Measurements from ENCODE around the gene SLC2A11. TPM values are rescaled to one million over a fixed set of nuclear protein-coding genes. Genes with fewer than 3 reads are reported as not detected.
A peak's percentile ranks its signal among the peaks of the same experiment; 100 is the strongest.
"Not testable (repeated sequence)": the region's sequence is repeated elsewhere in the genome, so short reads cannot be mapped to it uniquely, and the experiment has no call there.

SLC2A11 gene
- total RNA-seq, 1 donor from 2014 or later, result 52.4 TPM

DNA sequence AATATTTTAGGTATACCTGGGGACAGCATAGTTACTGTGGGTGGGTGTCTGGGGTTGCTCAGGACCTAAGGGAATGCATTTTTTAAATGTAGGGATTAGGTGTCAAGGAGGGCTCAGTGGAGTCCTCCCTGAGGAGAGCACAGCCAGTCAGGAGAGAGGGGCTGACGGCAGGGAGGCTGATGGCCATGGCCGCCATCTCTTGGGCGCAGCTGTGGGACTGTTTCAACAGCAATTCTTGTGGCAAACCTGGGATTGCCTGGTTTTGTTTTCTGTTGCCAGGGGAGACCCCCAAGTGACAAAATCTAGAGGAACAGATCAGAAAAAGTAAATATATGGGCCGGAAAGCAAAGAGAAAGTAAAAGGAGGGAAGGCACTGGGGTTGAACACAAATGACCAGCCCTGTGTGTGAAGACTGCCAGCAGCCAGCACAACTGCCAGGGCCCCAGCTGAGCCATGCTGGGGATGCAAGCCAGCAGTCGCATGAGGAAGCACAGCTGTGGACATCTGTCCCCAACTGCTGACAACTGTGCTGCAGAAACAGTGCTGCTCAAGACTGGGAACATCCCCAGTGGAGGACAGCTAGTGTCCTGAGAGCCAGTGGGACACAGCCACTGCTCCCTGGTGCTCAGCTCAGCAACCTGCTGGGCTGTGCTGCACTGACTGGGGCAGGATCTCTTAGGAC lies 47.0 kb downstream of the SLC2A11 start:
- peak; percentile 83 for DNase-seq
- peaks cover 7% of the 10 kb centered on the region for H3K36me3 Mint-ChIP-seq (ENCODE audit: unreplicated experiment)
- H3K27ac Mint-ChIP-seq (ENCODE audit: unreplicated experiment), result peak overlapping the region; percentile 99
- H3K4me3 Mint-ChIP-seq (ENCODE audit: unreplicated experiment), result peak overlapping the region; percentile 82
- H3K9me3 Mint-ChIP-seq (ENCODE audit: unreplicated experiment), result peaks cover 24% of the 10 kb centered on the region
- TF ChIP-seq, protein P1, sequence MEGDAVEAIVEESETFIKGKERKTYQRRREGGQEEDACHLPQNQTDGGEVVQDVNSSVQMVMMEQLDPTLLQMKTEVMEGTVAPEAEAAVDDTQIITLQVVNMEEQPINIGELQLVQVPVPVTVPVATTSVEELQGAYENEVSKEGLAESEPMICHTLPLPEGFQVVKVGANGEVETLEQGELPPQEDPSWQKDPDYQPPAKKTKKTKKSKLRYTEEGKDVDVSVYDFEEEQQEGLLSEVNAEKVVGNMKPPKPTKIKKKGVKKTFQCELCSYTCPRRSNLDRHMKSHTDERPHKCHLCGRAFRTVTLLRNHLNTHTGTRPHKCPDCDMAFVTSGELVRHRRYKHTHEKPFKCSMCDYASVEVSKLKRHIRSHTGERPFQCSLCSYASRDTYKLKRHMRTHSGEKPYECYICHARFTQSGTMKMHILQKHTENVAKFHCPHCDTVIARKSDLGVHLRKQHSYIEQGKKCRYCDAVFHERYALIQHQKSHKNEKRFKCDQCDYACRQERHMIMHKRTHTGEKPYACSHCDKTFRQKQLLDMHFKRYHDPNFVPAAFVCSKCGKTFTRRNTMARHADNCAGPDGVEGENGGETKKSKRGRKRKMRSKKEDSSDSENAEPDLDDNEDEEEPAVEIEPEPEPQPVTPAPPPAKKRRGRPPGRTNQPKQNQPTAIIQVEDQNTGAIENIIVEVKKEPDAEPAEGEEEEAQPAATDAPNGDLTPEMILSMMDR (IDR thresholded peaks at IDR 0.05; ENCODE audit: partially characterized antibody, unreplicated experiment), result no peak
- peaks cover 23% of the 10 kb centered on the region for H3K27me3 Mint-ChIP-seq (ENCODE audit: unreplicated experiment)
- H3K4me1 Mint-ChIP-seq (ENCODE audit: low read depth, unreplicated experiment), result peaks cover 48% of the 10 kb centered on the region

DNA sequence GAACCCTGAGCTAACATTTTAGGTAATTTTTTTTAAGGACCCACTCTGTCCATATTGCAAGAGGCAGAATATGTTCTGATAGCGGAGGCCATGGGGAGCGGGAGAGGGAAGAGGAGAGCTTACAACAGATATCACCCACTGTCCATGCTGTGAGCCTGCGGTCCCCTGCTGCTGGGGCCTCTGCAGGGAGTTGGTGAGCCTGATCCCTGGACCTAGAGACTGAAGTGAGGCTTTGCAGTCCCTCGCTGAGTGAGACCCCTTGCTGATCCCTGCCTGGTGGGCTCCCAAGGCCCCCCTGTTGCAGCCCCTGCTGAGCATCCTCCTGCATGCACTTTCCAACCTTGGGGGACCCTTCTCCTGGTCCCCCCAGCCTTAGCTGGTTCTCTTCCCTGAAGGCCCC lies 49.0 kb downstream of the SLC2A11 start:
- H3K4me1 Mint-ChIP-seq (ENCODE audit: low read depth, unreplicated experiment), result peaks cover 52% of the 10 kb centered on the region
- peak overlapping the region; percentile 34 for H3K4me3 Mint-ChIP-seq (ENCODE audit: unreplicated experiment)
- TF ChIP-seq, protein P1 (IDR thresholded peaks at IDR 0.05; ENCODE audit: partially characterized antibody, unreplicated experiment), result no peak
- H3K27ac Mint-ChIP-seq (ENCODE audit: unreplicated experiment), result peak overlapping the region; percentile 86
- DNase-seq, result no peak
- H3K36me3 Mint-ChIP-seq (ENCODE audit: unreplicated experiment), result no peaks in the 10 kb centered on the region
- H3K27me3 Mint-ChIP-seq (ENCODE audit: unreplicated experiment), result peaks cover 23% of the 10 kb centered on the region
- H3K9me3 Mint-ChIP-seq (ENCODE audit: unreplicated experiment), result peaks cover 24% of the 10 kb centered on the region

DNA sequence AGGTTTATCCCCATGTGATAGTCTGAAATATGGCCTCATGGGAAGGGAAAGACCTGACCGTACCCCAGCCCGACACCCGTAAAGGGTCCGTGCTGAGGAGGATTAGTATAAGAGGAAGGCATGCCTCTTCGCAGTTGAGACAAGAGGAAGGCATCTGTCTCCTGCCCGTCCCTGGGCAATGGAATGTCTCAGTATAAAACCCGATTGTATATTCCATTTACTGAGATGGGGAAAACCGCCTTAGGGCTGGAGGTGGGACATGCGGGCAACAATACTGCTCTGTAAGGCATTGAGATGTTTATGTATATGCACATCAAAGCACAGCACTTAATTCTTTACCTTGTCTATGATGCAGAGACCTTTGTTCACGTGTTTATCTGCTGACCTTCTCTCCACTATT lies 49.7 kb downstream of the SLC2A11 start:
- H3K27me3 Mint-ChIP-seq (ENCODE audit: unreplicated experiment), result peaks cover 23% of the 10 kb centered on the region
- peaks cover 56% of the 10 kb centered on the region for H3K4me1 Mint-ChIP-seq (ENCODE audit: low read depth, unreplicated experiment)
- H3K4me3 Mint-ChIP-seq (ENCODE audit: unreplicated experiment), result peak overlapping the region; percentile 74
- H3K27ac Mint-ChIP-seq (ENCODE audit: unreplicated experiment), result peak overlapping the region; percentile 86
- not testable (repeated sequence) for H3K36me3 Mint-ChIP-seq (ENCODE audit: unreplicated experiment); DNase-seq
- H3K9me3 Mint-ChIP-seq (ENCODE audit: unreplicated experiment), result peaks cover 24% of the 10 kb centered on the region

DNA sequence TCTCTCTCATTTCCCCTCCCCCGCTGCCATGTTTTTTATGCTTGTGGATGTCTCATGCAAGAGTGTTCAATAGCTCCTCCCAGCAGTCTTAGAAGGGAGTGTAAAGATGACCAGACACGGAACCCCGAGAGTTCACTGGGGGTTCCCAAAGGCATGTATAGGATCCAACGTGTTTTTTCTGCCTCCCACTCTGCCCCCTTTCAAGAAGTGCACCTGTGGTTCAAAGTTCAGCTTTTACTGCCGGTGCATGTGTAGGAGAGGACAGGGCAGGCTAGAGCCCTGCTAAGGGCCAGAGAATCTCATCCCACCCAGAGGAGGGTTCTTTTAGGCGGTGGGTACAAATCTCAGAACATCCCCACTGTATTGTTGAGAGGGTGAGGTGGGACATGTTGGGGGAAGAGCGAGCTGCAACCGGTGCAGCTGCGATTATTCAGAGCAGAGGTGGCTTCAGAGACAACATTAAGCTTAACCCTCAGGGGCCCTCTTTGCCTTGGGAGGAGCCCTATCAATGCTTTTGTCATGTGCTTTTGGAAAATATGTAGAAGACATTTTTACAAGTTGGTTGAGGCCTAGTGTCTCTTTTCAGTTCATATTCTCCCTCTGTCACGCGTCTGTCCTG lies 51.0 kb downstream of the SLC2A11 start:
- Mint-ChIP-seq H3K4me3 (ENCODE audit: unreplicated experiment) (peak overlapping the region; percentile 80), H3K9me3 (ENCODE audit: unreplicated experiment) (peaks cover 29% of the 10 kb centered on the region), H3K27ac (ENCODE audit: unreplicated experiment) (peak overlapping the region; percentile 92), H3K27me3 (ENCODE audit: unreplicated experiment) (peaks cover 26% of the 10 kb centered on the region), H3K36me3 (ENCODE audit: unreplicated experiment) (no peaks in the 10 kb centered on the region), H3K4me1 (ENCODE audit: low read depth, unreplicated experiment) (peaks cover 65% of the 10 kb centered on the region)
- no peak for DNase-seq
- TF ChIP-seq, protein P1 (IDR thresholded peaks at IDR 0.05; ENCODE audit: partially characterized antibody, unreplicated experiment), result no peak

DNA sequence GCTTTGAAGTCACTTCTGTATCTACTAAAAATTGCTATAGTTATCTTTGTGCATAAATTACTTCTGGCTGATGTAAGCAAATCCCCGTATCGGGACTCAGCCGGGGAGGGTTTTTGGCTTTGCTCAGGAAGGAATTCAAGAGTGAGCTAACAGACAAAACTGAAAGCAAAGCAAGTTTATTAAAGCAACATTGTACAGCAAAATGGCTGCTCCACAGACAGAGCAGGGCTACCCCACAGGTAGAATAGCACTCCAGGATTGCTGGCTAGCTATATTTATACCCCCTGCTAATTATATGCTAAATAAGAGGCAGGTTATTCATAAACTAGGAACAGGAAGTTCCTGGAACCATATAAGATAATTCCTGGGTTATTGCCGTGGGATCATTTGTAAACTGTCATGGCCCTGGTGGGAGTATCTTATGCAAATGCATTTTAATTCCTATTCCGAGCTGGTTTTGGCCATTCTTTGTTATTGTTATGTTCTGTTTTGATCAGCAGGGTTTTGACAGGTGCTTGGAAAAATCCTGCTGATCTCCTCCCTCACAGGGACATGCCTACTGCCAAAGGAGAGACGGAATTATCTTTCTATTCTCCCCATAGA lies 51.7 kb downstream of the SLC2A11 start:
- H3K4me1 Mint-ChIP-seq (ENCODE audit: low read depth, unreplicated experiment), result peaks cover 58% of the 10 kb centered on the region
- H3K9me3 Mint-ChIP-seq (ENCODE audit: unreplicated experiment), result peaks cover 24% of the 10 kb centered on the region
- H3K4me3 Mint-ChIP-seq (ENCODE audit: unreplicated experiment), result no peak overlapping the region
- no peak for DNase-seq
- peak overlapping the region; percentile 71 for H3K27ac Mint-ChIP-seq (ENCODE audit: unreplicated experiment)
- TF ChIP-seq, protein P1 (IDR thresholded peaks at IDR 0.05; ENCODE audit: partially characterized antibody, unreplicated experiment), result no peak
- peaks cover 21% of the 10 kb centered on the region for H3K27me3 Mint-ChIP-seq (ENCODE audit: unreplicated experiment)
- H3K36me3 Mint-ChIP-seq (ENCODE audit: unreplicated experiment), result no peaks in the 10 kb centered on the region

Data from glutamatergic neuron (in vitro differentiated cells).